ENCODE results near the gene PSTPIP2.
"Not testable (repeated sequence)": the region's sequence is repeated elsewhere in the genome, so short reads cannot be mapped to it uniquely, and the experiment has no call there.

Gene PSTPIP2, protein sequence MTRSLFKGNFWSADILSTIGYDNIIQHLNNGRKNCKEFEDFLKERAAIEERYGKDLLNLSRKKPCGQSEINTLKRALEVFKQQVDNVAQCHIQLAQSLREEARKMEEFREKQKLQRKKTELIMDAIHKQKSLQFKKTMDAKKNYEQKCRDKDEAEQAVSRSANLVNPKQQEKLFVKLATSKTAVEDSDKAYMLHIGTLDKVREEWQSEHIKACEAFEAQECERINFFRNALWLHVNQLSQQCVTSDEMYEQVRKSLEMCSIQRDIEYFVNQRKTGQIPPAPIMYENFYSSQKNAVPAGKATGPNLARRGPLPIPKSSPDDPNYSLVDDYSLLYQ

DNA sequence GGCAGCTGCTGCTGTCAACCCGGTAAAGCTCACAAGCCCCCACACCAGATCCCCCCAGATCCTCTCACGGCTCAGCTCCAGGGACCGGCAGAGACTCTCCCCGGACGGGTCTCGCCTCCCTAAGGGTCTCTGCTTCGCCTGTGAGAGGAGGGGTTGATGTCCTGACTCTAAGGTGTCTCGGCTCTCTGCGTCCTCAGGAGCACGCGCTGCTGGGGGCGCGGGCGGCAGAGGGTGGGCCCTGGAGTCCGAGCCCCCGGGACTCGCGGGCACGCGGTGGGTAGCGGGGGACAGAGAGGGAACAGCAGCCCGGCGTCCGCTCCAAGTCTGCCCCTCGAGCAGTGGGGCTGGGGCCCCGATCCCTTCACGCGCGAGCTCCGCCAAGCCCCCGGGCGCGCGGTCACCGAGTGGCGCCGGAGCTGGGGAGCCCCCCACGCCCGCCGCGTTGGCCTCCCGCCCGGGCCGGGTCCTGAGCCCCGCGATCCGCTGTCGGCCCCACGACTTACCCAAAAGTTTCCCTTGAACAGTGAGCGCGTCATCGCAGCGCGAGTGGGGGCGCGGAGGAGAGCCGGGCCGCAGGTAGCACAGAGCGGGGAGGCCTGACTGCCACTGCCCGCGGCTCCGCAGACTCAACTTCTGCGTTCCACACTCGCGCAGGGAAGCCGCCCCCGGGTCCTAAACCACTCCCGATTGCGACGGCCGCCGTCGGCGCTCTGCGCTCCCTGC lies at the start of gene PSTPIP2:
PSTPIP2 (minus strand) TSS at position 608 of the 723 bp plus-strand sequence; CDS start at position 536, 72 bp downstream.
- FAIRE-seq (peak; percentile 73), DNase-seq (ENCODE audit: extremely low spot score, insufficient read length, low read depth) (no peak)

DNA sequence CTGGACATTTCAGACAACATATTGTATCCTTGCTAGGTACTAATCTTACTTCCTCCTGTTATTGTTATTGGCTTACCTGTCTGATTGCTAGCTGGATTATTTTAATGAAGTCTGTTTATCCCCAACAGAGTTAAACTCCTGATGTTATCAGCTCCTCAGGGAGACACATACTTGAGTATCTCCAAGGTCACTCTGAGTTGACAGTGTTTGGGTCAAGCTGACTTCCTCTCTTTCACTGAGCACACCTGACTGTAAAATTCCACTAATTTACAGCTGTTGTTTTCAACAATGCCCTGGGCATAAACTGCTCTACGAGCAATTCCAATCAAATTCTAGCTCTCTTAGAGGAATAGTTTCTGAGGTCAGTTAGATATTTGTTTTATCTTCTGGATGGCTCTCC lies 41.7 kb upstream of the PSTPIP2 start:
- no peak for DNase-seq (ENCODE audit: extremely low spot score, insufficient read length, low read depth)

DNA sequence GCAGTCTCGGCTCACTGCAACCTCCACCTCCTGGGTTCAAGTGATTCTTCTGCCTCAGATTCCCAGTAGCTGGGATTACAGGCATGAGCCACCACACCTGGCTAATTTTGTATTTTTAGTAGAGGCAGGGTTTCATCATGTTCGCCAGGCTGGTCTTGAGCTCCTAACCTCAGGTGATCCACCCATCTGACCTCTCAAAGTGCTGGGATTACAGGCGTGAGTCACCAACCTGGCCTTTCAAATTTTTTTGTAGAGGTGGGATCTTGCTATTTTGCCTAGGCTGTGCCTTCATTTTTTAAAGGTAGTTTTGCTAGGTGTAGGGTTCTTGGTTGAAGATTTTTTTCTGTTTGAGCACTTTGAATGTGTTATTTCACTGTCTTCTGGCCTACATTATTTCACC lies 38.3 kb upstream of the PSTPIP2 start:
- FAIRE-seq (no peak), DNase-seq (ENCODE audit: extremely low spot score, insufficient read length, low read depth) (no peak)

More for the DNA sequence above, 41.7 kb upstream of the PSTPIP2 start:
- FAIRE-seq: no peak

DNA sequence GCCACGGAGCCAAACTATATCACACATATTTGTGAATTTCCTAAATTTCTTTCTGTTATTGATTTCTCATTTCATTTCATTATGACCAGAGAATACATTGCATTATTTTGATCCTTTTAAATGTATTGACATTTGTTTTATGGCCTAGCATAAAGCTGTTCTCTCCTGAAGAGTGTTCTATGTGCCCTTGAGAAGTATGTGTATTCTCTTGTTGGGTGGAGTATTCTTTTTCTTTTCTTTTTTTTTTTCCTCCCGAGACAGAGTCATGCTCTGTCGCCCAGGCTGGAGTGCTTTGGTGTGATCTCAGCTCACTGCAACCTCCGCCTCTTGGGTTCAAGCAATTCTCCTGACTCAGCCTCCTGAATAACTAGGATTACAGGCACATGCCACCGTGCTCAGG lies 37.3 kb upstream of the PSTPIP2 start:
- no peak for DNase-seq (ENCODE audit: extremely low spot score, insufficient read length, low read depth)
- no peak for FAIRE-seq

DNA sequence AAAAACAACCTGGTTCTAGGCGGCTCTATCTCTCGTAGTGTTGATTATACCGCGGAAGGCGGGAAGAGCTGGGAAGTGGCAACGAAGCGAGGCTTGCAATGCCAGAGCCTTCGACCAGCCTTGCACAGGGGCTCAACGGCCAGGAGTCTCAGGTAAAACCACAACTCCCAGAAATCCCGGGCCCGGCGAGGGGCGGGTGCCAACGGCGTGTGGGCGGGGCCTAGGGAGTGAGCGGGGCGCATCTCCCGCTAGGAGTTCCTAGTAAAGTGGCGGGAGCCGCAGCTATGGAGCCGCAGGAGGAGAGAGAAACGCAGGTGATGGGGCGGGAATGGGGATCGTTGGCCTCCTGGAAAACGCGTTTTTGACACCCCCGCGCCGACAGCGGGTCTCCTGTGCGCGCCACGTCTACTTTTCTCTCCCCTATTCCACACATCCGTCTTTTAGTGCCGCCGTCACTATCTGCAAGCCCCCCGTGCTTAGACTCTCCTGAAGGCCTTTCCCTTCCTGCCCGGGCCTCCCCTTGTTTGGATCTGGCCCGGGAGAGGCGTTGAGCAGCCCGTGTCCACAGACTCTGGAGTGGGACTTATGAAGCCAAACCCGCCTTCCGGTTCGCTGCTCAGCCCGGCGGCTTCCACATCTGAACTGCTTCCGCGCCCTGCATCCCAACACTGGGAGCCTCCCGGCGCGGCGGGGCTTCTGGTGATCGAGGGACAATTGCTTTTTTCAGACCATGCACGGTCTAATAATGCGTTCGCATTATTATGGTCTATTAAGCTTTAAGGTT lies 32.3 kb upstream of the PSTPIP2 start, which contains the start of gene HAUS1:
HAUS1 (plus strand) TSS at position 258 of the 784 bp plus-strand sequence; CDS start at position 285, 27 bp downstream.
- DNase-seq (ENCODE audit: extremely low spot score, insufficient read length, low read depth) (peak; percentile 76), FAIRE-seq (peak; percentile 88)

DNA sequence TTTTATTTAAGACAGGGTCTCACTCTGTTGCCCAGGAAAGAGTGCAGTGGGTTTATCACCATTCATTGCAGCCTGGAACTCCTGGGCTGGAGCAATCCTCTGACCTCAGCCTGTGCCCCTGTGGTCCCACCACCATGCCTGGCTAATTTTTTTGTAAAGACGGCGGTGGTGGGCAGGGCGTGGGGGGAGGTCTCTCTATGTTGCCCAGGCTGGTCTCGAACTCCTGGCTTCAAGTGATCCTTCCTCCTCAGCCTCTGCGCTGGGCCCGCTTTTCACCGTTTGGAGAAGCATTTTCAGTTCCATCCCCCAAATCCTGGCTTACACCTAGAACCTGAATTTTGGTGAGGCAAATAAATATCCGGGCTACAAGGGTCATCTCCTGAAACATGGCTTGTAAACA lies 27.4 kb upstream of the PSTPIP2 start:
- FAIRE-seq: no peak

DNA sequence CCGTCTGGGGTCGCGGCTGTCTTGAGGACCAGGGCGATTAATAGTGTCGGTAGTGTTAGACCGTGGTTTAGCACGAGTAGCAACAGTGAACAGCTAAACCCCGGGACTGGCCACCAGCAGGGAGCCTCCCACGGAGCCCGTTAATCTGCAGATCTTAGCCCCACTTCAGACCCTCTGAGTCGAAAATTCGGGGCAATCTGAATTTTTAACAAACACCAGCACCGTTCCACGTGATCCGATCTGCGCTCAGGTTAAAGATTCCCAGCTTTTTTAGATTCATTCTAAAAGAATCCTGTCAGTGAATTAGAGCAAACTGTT lies 26.5 kb upstream of the PSTPIP2 start:
- FAIRE-seq (no peak), DNase-seq (ENCODE audit: extremely low spot score, insufficient read length, low read depth) (no peak)

More for the DNA sequence above, 27.4 kb upstream of the PSTPIP2 start:
- no peak for DNase-seq (ENCODE audit: extremely low spot score, insufficient read length, low read depth)

DNA sequence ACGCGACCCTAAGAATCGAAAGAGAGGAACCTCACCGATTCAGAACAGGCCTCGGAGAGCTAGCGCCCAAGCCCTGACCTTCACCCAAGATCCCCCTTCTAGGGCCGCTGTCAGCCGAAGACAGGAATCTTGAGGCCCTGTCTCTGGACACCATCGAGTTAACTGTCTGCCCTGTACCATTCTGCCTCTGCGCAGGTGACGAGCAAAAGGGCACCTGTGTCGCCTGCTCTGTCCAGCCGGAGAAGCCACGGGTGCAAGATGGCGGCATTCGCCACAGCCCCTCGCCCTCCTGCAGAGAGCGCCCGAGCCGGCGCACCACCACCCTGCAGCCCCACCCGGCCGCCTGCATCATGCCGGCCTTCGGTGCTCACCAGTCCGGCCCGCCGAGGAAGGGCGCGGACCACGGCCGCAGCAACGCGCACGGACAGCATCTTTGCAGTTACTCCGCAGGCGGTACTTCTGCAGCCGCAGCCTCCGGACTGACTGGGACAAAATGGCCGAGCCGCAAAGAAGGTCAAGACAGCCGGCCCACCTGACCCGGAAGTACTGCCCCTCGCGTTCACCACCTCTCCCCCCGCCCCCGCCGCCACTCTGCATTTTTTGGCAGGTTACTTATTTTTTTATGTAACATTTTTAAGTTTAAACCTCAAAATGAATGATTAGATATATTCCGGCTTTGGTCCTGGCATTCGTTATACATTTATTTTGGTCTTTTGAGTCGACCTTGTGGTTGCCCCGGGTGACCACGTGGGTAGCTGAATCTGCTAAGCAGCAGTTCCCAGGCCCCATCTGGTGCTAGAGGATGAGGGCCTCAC lies 25.9 kb upstream of the PSTPIP2 start, which contains the start of gene ATP5F1A:
ATP5F1A (minus strand) TSS at position 496 of the 815 bp plus-strand sequence; CDS start at position 431, 65 bp downstream.
- DNase-seq (ENCODE audit: extremely low spot score, insufficient read length, low read depth): peak; percentile 68
- peak; percentile 45 for FAIRE-seq

DNA sequence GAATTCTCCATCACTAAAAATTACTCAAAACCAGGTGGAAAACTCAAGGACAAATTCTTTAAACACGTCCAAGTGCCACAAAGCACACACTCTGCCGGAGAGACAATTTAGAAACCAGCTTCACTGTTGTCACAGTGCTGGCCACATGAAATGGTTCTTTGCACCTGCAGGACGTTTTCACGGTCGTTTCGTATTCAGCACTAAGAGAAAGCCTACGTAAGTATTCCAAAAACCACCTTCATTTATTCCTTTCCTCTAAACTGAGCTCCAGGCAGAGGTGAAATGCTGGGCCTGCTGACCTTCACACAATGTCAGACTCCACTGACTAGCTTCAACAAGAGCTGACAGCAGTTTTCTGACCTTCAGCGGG lies 25.4 kb upstream of the PSTPIP2 start:
- FAIRE-seq: peak; percentile 9
- no peak for DNase-seq (ENCODE audit: extremely low spot score, insufficient read length, low read depth)

DNA sequence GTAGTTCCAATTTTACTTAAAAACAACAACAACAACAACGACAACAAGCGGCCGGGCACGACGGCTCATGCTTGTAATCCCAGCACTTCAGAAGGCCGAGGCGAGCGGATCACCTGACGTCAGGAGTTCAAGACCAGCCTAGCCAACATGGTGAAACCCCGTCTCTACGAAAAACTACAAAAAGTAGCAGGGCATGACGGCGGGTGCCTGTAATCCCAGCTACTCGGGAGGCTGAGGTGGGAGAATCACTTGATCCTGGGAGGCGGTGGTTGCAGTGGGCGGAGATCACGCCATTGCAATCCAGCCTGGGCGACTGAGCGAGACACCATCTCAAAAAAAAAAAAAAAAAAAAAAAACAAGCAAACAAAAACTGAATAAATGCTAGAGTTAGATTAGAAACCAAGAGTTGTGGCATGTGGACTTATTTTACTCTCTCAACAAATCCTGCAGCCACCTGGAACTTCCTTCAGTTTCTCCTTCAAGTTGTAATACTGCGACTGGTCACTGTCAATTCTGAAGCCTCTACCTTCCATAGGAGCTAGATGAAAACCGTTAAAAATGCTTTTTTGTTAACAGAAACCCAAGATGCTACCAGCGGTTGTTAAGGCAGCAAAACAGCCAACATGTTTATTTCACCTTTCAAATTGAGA lies 24.7 kb upstream of the PSTPIP2 start:
- DNase-seq (ENCODE audit: extremely low spot score, insufficient read length, low read depth) (no peak), FAIRE-seq (peak; percentile 38)

DNA sequence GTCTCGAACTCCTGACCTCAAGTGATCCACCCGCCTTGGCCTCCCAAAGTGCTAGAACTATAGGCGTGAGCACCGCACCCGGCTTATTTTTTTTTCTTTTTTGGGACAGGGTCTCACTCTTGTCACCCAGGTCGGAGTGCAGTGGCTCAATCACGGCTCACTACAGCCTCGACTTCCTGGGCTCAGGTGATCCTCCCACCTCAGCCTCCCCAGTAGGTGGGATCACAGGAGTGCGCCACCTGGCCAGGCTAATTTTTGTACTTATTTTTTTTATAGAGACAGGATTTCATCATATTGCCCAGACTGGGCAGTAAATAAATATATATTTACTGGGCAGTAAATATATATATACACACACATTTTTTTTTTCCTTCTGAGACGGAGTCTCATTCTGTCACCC lies 23.5 kb upstream of the PSTPIP2 start:
- no peak for DNase-seq (ENCODE audit: extremely low spot score, insufficient read length, low read depth)
- no peak for FAIRE-seq

DNA sequence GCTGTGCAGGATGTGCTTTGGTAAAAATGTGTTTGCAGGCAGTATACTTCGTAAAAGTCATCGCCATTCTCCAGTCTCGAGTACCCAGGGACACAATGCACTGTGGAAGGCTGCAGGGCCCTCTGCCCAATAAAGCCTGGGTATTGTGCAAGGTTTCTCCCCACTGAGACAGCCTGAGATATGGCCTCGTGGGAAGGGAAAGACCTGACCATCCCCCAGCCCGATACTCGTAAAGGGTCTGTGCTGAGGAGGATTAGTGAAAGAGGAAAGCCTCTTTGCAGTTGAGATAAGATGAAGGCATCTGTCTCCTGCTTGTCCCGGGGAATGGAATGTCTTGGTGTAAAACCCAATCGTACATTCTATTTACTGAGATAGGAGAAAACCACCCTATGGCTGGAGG lies 16.4 kb upstream of the PSTPIP2 start:
- not testable (repeated sequence) for DNase-seq (ENCODE audit: extremely low spot score, insufficient read length, low read depth); FAIRE-seq

DNA sequence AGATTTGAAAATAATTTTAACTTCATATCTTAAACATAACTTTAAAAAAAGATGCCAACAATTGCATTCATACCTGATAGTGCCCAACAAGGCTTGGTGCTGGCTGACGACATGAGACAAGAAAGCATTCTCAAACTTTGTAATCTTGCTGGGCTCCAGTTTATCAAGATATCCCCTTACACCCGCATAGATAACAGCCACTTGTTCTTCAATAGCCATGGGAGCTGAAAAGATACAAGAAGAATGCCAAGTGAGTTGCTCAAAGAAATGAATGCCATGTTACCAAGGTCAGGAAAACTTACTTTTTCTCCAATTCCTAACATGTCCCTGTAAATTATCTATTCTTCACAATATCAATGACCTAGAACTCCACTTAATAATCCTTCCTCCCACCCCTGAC lies 12.4 kb upstream of the PSTPIP2 start:
- FAIRE-seq (no peak), DNase-seq (ENCODE audit: extremely low spot score, insufficient read length, low read depth) (no peak)

DNA sequence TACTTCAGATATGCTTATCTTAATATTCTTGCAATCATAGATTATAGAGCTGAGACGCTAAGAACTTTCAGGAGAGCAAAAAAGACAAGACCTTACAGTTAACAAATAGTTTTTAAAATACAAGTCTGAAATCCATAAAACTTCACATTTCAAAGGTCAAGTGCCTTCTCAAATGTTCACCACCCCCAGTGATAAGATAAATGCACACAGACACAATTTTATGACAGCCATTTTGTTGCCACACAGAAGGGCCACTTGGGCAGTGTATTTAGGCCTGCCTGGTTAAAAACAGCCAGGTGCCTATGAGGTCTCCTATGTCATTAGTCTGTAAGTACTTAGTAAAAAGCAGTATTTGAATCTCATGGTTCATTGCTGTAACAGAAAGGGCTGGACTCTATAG lies 8.1 kb upstream of the PSTPIP2 start:
- no peak for FAIRE-seq
- DNase-seq (ENCODE audit: extremely low spot score, insufficient read length, low read depth): no peak

DNA sequence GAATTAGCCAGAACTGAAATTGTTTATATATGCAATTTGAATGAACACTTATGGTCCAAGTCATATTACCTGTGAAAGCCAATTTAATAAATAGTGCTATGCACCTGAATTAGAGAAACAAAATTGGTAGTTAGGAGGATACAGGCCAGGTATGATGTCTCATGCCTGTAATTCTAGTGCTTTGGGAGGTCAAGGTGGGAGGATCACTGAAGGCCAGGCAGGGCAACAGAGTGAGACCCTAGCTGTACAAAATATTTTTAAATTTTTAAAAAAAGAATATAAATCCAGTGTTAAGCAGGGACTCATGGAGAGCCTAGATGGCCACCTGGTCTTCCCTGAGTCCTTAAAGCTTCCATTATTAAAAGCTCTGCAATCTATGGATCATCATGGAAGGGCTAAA lies 7.3 kb upstream of the PSTPIP2 start:
- DNase-seq (ENCODE audit: extremely low spot score, insufficient read length, low read depth) (no peak), FAIRE-seq (no peak)

DNA sequence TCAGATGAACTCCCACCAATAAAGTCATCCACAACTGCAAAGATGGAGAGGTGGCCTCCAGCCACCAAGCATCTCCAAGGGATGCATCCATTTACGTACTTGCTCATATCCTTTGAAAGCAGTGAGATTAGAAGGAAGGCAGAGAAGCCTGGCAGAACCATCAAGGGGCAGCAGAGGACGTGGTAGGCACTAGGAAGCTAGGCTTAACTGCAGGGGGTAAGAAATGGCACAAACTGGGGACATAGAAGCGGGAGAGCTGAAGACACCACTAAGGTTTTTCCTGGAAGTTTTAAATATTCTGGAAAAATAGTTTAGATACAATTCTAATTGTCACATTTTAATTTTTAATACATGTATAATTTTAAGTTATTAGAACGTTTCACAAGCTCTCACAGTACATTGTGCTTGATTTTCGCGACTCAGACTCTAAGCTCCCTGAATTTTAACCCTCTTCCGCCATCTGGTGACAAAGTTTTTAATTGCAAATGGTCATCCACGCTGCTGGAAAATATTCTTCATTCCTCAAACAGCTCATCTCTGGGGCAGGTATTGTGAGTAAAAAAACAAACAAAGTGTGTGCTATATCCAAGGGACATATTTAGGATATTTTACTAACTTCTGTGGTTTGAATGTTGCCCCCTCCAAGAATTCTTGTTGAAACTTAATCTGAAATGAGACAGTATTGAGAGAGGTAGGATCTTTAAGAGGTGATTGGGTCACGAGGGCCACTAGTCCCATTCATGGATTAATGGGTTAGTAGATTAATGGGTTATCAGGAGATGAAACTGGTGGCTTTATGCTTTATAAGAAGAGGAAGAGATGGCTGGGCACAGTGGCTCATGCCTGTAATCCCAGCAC lies 1.6 kb upstream of the PSTPIP2 start:
- DNase-seq (ENCODE audit: extremely low spot score, insufficient read length, low read depth): no peak
- peak; percentile 83 for FAIRE-seq

DNA sequence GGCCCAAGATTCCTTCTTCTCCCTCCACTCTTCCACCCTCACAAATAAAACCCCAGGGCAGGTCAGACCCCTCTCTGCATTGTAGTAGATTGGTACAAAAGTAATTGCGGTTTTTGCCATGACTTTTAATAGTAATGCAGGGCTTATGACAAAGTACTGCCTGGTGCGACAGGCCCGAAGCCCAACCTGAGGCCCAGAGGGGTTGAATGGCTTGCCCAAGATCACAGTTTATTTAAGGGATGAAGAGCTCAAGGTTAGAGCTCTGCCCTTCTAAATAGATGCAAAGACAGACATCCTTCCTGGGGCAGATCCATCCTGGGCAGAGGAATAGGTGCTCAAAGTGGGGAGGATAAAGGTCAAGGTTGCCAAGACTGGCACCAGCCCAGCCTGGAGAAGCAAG lies 899 bp upstream of the PSTPIP2 start:
- no peak for DNase-seq (ENCODE audit: extremely low spot score, insufficient read length, low read depth)
- FAIRE-seq: no peak

DNA sequence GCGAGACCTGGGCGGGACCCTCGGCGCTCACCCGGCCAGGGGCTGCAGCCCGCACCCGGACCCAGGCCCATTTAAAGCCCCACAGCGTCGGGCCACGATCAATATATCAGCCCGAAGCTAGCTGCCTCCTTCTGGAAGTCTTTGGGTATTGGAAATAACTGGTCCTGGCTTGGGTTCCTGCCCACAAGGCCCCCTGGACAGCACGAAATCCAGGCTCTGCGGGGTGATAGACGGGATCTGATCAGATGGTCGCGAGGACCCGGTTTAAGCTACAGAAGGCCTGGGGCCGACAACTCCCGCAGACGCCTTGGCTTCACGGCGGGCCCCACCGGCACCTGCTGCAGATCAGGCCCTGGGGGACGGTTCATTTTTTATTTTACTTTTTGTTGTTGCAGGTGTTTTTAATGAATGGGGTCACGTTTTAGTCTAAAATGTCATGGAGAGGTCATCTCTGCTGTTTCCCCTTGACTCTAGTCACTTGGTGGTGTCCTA lies 362 bp upstream of the PSTPIP2 start:
- DNase-seq (ENCODE audit: extremely low spot score, insufficient read length, low read depth) (no peak), FAIRE-seq (no peak)
